Measurements from ENCODE around the gene RARS2.
"Not testable (repeated sequence)": the region's sequence is repeated elsewhere in the genome, so short reads cannot be mapped to it uniquely, and the experiment has no call there.

The RARS2 gene

GRCh38 chr6:87589693-87590416 is at the start of gene RARS2, which contains the start of gene ORC3:
Gene RARS2, minus strand, starts transcription at chr6:87589987. Its CDS starts 30 bp downstream, at chr6:87589957.
Gene ORC3, plus strand, starts transcription at chr6:87590135. Its CDS starts 34 bp downstream, at chr6:87590169.
- DNase-seq: peak; percentile 93 to 96 (median 93)

- DNase-seq: no peak
These were observed 49.6 kb upstream of the RARS2 start for GRCh38 chr6:87639373-87639772.

- DNase-seq: no peak
These were observed 47.3 kb upstream of the RARS2 start for GRCh38 chr6:87637106-87637505.

GRCh38 chr6:87636315-87636714 is 46.5 kb upstream of the RARS2 start:
- DNase-seq: no peak

GRCh38 chr6:87633851-87634250 is 44.1 kb upstream of the RARS2 start:
- DNase-seq: no peak

GRCh38 chr6:87630746-87631145 is 41.0 kb upstream of the RARS2 start:
- no peak for DNase-seq

GRCh38 chr6:87628881-87629280 is 39.1 kb upstream of the RARS2 start:
- DNase-seq: no peak

GRCh38 chr6:87628424-87628823 is 38.6 kb upstream of the RARS2 start:
- DNase-seq: no peak

- no peak for DNase-seq
These were observed 33.5 kb upstream of the RARS2 start for GRCh38 chr6:87623248-87623647.

GRCh38 chr6:87618531-87618930 is 28.7 kb upstream of the RARS2 start:
- DNase-seq: no peak

- no peak for DNase-seq
These were observed 27.6 kb upstream of the RARS2 start for GRCh38 chr6:87617405-87617804.

GRCh38 chr6:87613018-87613417 is 23.2 kb upstream of the RARS2 start:
- DNase-seq: not testable (repeated sequence)

GRCh38 chr6:87608802-87609201 is 19.0 kb upstream of the RARS2 start:
- DNase-seq: no peak

- DNase-seq: no peak
These were observed 16.4 kb upstream of the RARS2 start for GRCh38 chr6:87606199-87606598.

- DNase-seq: no peak
These were observed 10.8 kb upstream of the RARS2 start for GRCh38 chr6:87600576-87600975.

GRCh38 chr6:87590990-87591389 is 1.2 kb upstream of the RARS2 start:
- no peak for DNase-seq

GRCh38 chr6:87590417-87590880 is 662 bp upstream of the RARS2 start:
- no peak for DNase-seq

GRCh38 chr6:87588756-87589407 is 905 bp downstream of the RARS2 start:
- peak in 1 of 3 experiments; percentile 2 for DNase-seq

GRCh38 chr6:87586371-87587077 is 3.3 kb downstream of the RARS2 start:
- DNase-seq: no peak

- DNase-seq: no peak
These were observed 6.0 kb downstream of the RARS2 start for GRCh38 chr6:87583822-87584221.

- DNase-seq: peak in 2 of 3 experiments; percentile 2 to 28
These were observed 14.4 kb downstream of the RARS2 start for GRCh38 chr6:87575423-87575822.

- DNase-seq: peak in 1 of 3 experiments; percentile 23
These were observed 15.5 kb downstream of the RARS2 start for GRCh38 chr6:87574237-87574804.

- no peak for DNase-seq
These were observed 16.3 kb downstream of the RARS2 start for GRCh38 chr6:87573307-87574024.

Data from NCI-H1417 (cell line).